ENCODE data around the gene C1QTNF4.

- TF ChIP-seq CTCF (IDR thresholded peaks at IDR 0.05) (no peak), POLR2A (IDR thresholded peaks at IDR 0.05) (no peak)
These were observed 22.9 kb downstream of the C1QTNF4 start for GRCh38 chr11:47571357-47571729.

Measured in Peyer's patch (tissue), 4 donors.